HG03565 (cell line): ENCODE measurements around the gene YTHDC1.
"Not testable (repeated sequence)": the region's sequence is repeated elsewhere in the genome, so short reads cannot be mapped to it uniquely, and the experiment has no call there.

Experiments used
- ATAC-seq: cut with Tn5 transposase; IDR thresholded peaks from one replicate; pipeline ENCODE4 v1.9.1; 2021; ENCODE audit warnings: mild to moderate bottlenecking, moderate library complexity; ENCODE audit not compliant: unreplicated experiment

YTHDC1 gene

GRCh38 chr4:68349649-68350360 is at the start of gene YTHDC1:
Gene YTHDC1 (minus strand): TSS chr4:68350090. CDS start chr4:68349753, 337 bp downstream.
- peak; percentile 94 for ATAC-seq

- no peak for ATAC-seq
These were observed 49.4 kb upstream of the YTHDC1 start for GRCh38 chr4:68399306-68399705.

DNA sequence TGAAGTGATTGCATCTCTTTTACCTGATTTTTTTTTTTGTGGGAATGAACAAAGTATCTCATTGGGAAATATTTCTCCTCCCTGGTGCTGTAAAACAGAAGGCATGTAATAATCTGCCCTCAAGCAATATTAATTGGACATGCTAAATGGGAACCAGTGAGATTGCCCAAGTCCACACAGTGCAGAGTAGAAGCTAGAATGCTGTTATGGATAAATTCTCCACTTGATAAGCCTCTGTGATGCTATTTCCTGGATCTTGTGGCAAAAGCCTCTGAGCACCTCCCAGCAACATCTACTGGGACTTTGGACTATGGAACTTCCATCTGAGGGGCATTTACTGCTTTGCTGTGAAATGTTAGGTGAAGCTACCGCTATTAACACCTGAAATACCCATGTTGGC is 46.9 kb upstream of the YTHDC1 start:
- ATAC-seq, result no peak

- no peak for ATAC-seq
These were observed 41.5 kb upstream of the YTHDC1 start for GRCh38 chr4:68391436-68391835.

GRCh38 chr4:68390205-68390935 is 40.5 kb upstream of the YTHDC1 start:
- no peak for ATAC-seq

DNA sequence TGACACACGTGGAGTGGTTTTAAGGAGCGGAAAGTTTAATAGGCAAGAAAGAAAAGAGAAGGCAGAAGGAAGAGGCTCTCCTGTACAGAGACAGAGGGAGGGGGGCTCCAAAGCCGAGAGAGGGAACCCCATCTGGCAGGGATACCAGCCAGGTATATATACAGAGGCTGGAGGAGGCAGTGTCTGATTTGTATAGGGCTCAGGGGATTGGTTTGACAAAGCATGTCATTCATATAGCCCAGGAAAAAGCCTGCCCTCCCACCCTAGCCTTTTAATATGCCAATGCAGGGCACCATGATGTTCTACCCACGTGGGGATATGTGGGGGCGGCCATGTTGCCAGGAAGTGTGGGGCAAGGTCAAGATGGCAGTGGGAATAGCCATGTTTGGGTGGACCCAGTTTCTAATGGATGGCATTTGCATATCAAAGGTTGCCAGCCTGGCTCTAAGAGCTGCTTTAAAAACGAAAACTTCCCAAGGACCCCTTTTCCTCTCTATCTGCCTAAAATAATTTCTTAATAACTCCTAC is 39.6 kb upstream of the YTHDC1 start:
- ATAC-seq, result not testable (repeated sequence)

- no peak for ATAC-seq
These were observed 38.5 kb upstream of the YTHDC1 start for GRCh38 chr4:68388347-68388865.

DNA sequence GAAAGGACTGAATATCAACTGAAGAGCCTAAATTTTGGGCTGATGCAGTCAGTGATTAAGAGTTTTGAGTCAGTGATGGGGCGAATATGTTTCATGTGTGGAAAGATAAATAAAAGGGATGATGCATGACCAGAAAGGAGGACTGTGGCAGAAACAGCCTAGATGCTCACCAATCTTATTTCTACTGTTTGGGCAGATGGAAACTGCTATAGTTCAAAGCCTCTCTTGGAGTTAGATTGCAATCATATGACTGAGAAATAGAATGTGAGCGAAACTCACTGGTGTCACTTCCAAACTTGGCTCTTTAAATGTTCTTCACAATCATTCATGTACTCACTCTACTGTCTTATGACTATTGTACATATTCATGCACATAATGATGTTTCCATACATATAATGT is 35.4 kb upstream of the YTHDC1 start:
- no peak for ATAC-seq

GRCh38 chr4:68383115-68383514 is 33.2 kb upstream of the YTHDC1 start:
- ATAC-seq, result no peak

- ATAC-seq, result no peak
These were observed 28.3 kb upstream of the YTHDC1 start for GRCh38 chr4:68378226-68378625.

GRCh38 chr4:68375667-68376559 is 26.0 kb upstream of the YTHDC1 start:
- peak; percentile 78 for ATAC-seq

- ATAC-seq, result peak; percentile 78
These were observed 23.6 kb upstream of the YTHDC1 start for GRCh38 chr4:68373513-68373912.

GRCh38 chr4:68372588-68372987 is 22.7 kb upstream of the YTHDC1 start:
- no peak for ATAC-seq

DNA sequence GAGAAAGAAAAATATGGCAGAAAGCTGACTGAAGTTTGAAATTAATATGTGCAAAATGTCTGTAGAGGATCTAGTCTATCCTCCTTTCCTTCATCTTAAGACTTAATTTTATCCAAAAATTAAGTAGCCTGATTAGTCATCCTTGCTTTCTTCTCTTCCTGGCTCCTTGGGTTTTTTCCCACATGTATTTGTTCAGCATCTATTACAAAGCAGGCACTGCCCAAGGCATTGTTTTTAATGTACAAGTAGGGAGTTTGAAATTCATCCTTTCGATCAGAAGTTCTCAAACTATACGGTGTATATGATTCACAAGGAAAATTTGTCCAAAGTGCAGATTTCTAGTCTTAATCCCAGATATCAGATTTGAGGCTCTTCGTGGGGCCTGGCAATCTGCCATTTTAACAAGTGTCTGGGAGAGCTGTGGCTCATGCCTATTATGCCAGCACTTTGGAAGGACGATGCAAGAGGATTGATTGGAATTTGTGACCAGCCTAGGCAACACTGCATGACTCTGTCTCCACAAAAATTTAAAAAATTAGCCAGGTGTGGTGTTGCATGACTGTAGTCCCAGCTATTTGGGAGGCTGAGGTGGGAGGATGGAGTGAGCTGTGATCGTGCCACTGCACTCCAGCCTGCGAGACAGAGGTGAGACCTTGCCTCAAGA is 19.4 kb upstream of the YTHDC1 start:
- ATAC-seq, result no peak

GRCh38 chr4:68368691-68369131 is 18.8 kb upstream of the YTHDC1 start:
- ATAC-seq, result no peak

- ATAC-seq, result no peak
These were observed 17.9 kb upstream of the YTHDC1 start for GRCh38 chr4:68367835-68368234.

- ATAC-seq, result no peak
These were observed 16.7 kb upstream of the YTHDC1 start for GRCh38 chr4:68366600-68366999.

- ATAC-seq, result no peak
These were observed 15.2 kb upstream of the YTHDC1 start for GRCh38 chr4:68365068-68365467.

- no peak for ATAC-seq
These were observed 11.3 kb upstream of the YTHDC1 start for GRCh38 chr4:68361146-68361589.
